ENCODE data around the gene C6orf62. TPM values are rescaled to one million over a fixed set of nuclear protein-coding genes. Genes with fewer than 3 reads are reported as not detected.
"Not testable (repeated sequence)": the region's sequence is repeated elsewhere in the genome, so short reads cannot be mapped to it uniquely, and the experiment has no call there.

The C6orf62 gene
- polyA plus RNA-seq, 1 of the 3 experiments (the other 2 are of a cell fraction) = 36.0 TPM

DNA sequence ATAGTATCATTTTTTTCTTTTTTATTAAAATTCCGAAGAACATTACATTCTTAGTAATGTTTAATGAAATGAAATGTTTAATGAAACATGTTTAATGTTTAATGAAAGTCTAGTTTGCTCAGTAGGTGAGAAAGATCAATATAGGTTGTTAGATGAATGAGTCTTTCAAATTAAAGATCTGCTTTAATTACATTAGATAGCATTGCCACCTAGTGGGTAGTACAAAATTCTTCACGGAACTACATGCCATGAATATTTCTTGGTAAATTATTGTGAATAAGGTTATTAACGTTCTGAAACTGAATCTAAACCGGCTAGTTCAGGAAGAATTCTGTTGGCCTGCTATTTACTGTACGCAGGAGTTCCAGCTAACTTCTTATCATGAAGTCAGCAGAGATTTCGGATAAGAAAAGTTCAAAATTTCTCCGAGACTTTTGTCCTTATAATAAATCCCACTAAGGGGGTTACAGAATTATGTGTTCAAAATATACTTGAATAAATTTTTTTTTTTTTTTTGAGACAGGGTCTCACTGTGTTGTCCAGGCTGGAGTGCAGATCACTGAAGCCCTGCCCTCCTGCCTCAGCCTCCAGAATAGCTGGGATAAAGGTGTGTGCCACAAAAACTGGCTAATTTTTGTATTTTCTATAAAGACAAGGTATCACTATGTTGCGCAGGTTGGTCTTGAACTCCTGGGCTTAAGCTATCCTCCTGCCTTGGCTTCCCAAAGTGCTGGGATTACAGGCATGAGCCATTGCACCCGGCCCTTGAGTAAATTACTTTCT, 47.9 kb upstream of the C6orf62 start (continued):
- no peak for TF ChIP-seq TEAD4 (IDR thresholded peaks at IDR 0.05; ENCODE audit: borderline replicate concordance, insufficient read depth)
- TF ChIP-seq, protein P1, sequence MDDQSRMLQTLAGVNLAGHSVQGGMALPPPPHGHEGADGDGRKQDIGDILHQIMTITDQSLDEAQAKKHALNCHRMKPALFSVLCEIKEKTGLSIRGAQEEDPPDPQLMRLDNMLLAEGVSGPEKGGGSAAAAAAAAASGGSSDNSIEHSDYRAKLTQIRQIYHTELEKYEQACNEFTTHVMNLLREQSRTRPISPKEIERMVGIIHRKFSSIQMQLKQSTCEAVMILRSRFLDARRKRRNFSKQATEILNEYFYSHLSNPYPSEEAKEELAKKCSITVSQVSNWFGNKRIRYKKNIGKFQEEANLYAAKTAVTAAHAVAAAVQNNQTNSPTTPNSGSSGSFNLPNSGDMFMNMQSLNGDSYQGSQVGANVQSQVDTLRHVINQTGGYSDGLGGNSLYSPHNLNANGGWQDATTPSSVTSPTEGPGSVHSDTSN (IDR thresholded peaks at IDR 0.05) = no peak
- no peak for TF ChIP-seq RCOR1 (IDR thresholded peaks at IDR 0.05; ENCODE audit: low read length)
- TF ChIP-seq, protein P2, sequence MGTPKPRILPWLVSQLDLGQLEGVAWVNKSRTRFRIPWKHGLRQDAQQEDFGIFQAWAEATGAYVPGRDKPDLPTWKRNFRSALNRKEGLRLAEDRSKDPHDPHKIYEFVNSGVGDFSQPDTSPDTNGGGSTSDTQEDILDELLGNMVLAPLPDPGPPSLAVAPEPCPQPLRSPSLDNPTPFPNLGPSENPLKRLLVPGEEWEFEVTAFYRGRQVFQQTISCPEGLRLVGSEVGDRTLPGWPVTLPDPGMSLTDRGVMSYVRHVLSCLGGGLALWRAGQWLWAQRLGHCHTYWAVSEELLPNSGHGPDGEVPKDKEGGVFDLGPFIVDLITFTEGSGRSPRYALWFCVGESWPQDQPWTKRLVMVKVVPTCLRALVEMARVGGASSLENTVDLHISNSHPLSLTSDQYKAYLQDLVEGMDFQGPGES (IDR thresholded peaks at IDR 0.05; ENCODE audit: low read depth, low read length) = no peak
- TF ChIP-seq SMC3 (IDR thresholded peaks at IDR 0.05; ENCODE audit: low read depth, low read length) = peak; percentile 34
- no peak for TF ChIP-seq SIN3A (IDR thresholded peaks at IDR 0.05; ENCODE audit: borderline replicate concordance, low read depth, low read length)
- TF ChIP-seq RAD21 (IDR thresholded peaks at IDR 0.05; ENCODE audit: low read length) = peak; percentile 53

DNA sequence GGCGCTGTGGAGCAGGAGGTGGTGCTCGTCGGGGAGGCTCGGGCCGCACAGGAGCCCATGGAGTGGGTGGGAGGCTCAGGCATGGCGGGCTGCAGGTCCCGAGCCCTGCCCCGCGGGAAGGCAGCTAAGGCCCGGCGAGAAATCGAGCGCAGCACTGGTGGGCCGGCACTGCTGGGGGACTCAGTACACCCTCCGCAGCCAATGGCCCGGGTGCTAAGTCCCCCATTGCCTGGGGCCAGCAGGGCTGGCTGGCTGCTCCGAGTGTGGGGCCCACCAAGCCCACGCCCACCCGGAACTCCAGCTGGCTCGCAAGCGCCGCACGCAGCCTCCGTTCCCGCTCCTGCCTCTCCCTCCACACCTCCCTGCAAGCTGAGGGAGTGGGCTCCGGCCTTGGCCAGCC, 47.0 kb upstream of the C6orf62 start:
- H3K4me2 ChIP-seq; H4K20me1 ChIP-seq (ENCODE audit: insufficient read depth); H3K36me3 ChIP-seq (replicated peaks in 1 of 2; ENCODE audit: control insufficient read depth in 1 of 2, insufficient read depth in 2 of 2, low read length in 1 of 2); POLR2A ChIA-PET; H3K9me3 ChIP-seq; H3K9ac ChIP-seq; DNase-seq; H3K79me2 ChIP-seq (ENCODE audit: insufficient read depth); H3F3A ChIP-seq (replicated peaks; ENCODE audit: insufficient read depth); H3K4me1 ChIP-seq (ENCODE audit: control insufficient read depth in 1 of 2, insufficient read depth in 2 of 2, low read depth in 1 of 2, low read length in 1 of 2); H3K9me2 ChIP-seq; H2AFZ ChIP-seq (ENCODE audit: low read depth); H3K27ac ChIP-seq (ENCODE audit: low read depth in 2 of 2, low read length in 1 of 2); H3K27me3 ChIP-seq (ENCODE audit: insufficient read depth); H3K4me3 ChIP-seq (ENCODE audit: low read depth in 2 of 2, low read length in 1 of 2): not testable (repeated sequence)
- 80% methylated on average over 1 of the region's 26 CpGs for WGBS (ENCODE audit: low lambda C conversion rate)
- CTCF ChIA-PET = interaction anchor here (1.0 kb wide), 1 partner anchor 13 kb away, joined by 3 read pairs; no protein-coding TSS in a partner anchor

DNA sequence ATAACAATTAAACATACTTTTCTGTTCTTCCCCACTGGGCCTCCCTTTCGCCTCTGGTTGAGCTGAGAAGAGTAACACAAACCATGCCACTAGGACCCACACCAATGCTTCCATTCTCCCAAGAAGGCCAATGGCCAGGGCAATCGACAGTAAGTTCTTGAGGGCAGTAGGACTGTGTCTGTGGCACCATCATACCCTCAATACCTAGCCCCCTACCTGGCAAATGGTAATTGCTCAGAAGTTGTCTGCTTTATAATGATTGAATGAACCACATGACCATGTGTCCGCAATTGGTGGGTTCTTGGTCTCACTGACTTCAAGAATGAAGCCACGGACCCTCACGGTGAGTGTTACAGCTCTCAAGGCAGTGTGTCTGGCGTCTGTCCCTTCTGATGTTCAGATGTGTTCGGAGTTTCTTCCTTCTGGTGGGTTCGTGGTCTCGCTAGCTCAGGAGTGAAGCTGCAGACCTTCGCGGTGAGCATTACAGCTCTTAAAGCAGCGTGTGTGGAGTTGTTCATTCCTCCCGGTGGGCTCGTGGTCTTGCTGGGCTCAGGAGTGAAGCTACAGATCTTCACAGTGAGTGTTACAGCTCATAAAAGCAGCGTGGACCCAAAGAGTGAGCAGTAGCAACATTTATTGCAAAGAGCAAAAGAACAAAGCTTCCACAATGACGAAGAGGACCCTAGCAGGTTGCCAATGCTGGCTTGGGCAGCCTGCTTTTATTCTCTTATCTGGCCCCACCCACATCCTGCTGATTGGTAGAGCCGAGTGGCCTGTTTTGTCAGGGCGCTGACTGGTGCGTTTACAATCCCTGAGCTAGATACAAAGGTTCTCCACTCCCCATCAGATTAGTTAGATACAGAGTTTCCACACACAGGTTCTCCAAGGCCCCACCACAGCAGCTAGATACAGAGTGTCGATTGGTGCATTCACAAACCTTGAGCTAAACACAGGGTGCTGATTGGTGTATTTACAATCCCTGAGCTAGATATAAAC, 46.2 kb upstream of the C6orf62 start:
- H3K9me2 ChIP-seq; DNase-seq; H3K27ac ChIP-seq (ENCODE audit: low read depth in 2 of 2, low read length in 1 of 2); H4K20me1 ChIP-seq (ENCODE audit: insufficient read depth); H3K4me2 ChIP-seq; H3K9ac ChIP-seq; H3K4me1 ChIP-seq (ENCODE audit: control insufficient read depth in 1 of 2, insufficient read depth in 2 of 2, low read depth in 1 of 2, low read length in 1 of 2); H3K27me3 ChIP-seq (ENCODE audit: insufficient read depth); H3K4me3 ChIP-seq (ENCODE audit: low read depth in 2 of 2, low read length in 1 of 2); POLR2A ChIA-PET; H3K36me3 ChIP-seq (replicated peaks in 1 of 2; ENCODE audit: control insufficient read depth in 1 of 2, insufficient read depth in 2 of 2, low read length in 1 of 2); H3K79me2 ChIP-seq (ENCODE audit: insufficient read depth); H3F3A ChIP-seq (replicated peaks; ENCODE audit: insufficient read depth); CTCF ChIA-PET; H2AFZ ChIP-seq (ENCODE audit: low read depth); H3K9me3 ChIP-seq: not testable (repeated sequence)
- WGBS (ENCODE audit: low lambda C conversion rate) = 91% methylated on average over 16 of the region's 20 CpGs
